ENCODE data around the gene CLEC4F.

- peak; percentile 19 to 75; a peak in 2 of 4 replicates for TF ChIP-seq CTCF (conservative IDR thresholded peaks at IDR 0.05; ENCODE audit: low read depth in 2 of 2)
- TF ChIP-seq EZH2 (IDR thresholded peaks at IDR 0.05; ENCODE audit: low read depth, unreplicated experiment), result no peak
- TF ChIP-seq ZNF331 (CRISPR knock-in tag; IDR thresholded peaks at IDR 0.05; ENCODE audit: low read depth), result no peak
- no peak for TF ChIP-seq REST (IDR thresholded peaks at IDR 0.05; ENCODE audit: unreplicated experiment)
- peak; percentile 85 for TF ChIP-seq POLR2AphosphoS5 (IDR thresholded peaks at IDR 0.05; ENCODE audit: low read depth)
- no peak for TF ChIP-seq JUNB (IDR thresholded peaks at IDR 0.05; ENCODE audit: unreplicated experiment)
- TF ChIP-seq EZH2phosphoT487 (IDR thresholded peaks at IDR 0.05; ENCODE audit: unreplicated experiment), result no peak
- TF ChIP-seq ETS1 (IDR thresholded peaks at IDR 0.05), result no peak
- TF ChIP-seq CREB1 (CRISPR knock-in tag; IDR thresholded peaks at IDR 0.05; ENCODE audit: low read depth), result no peak
- no peak for TF ChIP-seq ZNF114 (CRISPR knock-in tag; IDR thresholded peaks at IDR 0.05)
Measured at GRCh38 chr2:70767699-70768589, 52.5 kb downstream of the CLEC4F start, which contains the start of gene ADD2.
